Progenitor cell of endocrine pancreas (in vitro differentiated cells): ENCODE data around the gene LRRC3. TPM values are rescaled to one million over a fixed set of nuclear protein-coding genes. Genes with fewer than 3 reads are reported as not detected.

Experiments
- DNase-seq: peaks from one replicate; pipeline ENCODE4 v3.0.0; 2021; ENCODE audit warnings: low spot score; ENCODE audit not compliant: unreplicated experiment
- H3K27ac Mint-ChIP-seq: 2 replicates; pipeline ENCODE4 v1.8.0; 2021; ENCODE audit warnings: mild to moderate bottlenecking, moderate library complexity, mixed read lengths
- H3K27me3 Mint-ChIP-seq: 2 replicates; pipeline ENCODE4 v1.8.0; 2021; ENCODE audit warnings: mixed read lengths
- H3K36me3 Mint-ChIP-seq: 2 replicates; pipeline ENCODE4 v1.8.0; 2022; ENCODE audit warnings: mixed read lengths; ENCODE audit not compliant: insufficient read depth
- H3K4me1 Mint-ChIP-seq: 2 replicates; pipeline ENCODE4 v1.8.0; 2021; ENCODE audit warnings: low read depth, mixed read lengths
- H3K4me3 Mint-ChIP-seq: 2 replicates; pipeline ENCODE4 v1.8.0; 2021; ENCODE audit warnings: low read depth, mild to moderate bottlenecking, moderate library complexity, mixed read lengths
- H3K9me3 Mint-ChIP-seq: 2 replicates; pipeline ENCODE4 v1.8.0; 2021; ENCODE audit warnings: low read depth, mixed read lengths
- total RNA-seq: library from RNA; stranded (reverse); gene quantifications from 2 replicates; pipeline ENCODE4 v1.2.1, GENCODE V29; 2021
- TF ChIP-seq, protein P1 (sequence below): fragments of 200-600 bp; sonication (generic); IDR thresholded peaks from one replicate; pipeline ENCODE4 v1.5.0; 2021; ENCODE audit warnings: antibody characterized with exemption, mild to moderate bottlenecking; ENCODE audit not compliant: unreplicated experiment

The LRRC3 gene
- total RNA-seq, 1 donor from 2014 or later: 5.1 TPM

DNA sequence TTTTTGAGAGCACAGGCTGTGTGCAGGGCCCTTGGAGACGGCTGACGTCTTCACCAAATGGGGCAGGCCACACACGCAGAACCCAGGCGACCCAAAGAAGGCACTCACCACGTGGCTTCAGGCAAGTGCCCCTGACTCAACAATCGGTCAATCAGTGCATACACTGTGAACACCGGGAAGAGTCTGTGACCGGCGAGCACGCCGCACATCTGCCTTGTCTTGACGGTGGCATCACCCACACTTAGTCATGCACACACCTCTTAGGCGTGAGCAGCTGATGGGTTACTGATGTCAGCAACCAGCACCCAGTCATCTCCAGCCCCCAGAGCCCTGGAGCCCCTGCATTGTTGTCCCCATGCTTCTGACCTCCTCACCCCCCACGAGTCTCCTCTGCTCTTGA, 4.9 kb upstream of the LRRC3 start:
- no peak for DNase-seq
- Mint-ChIP-seq H3K9me3 (peaks cover 14% of the 10 kb centered on the region), H3K27ac (no peak overlapping the region), H3K36me3 (no peaks in the 10 kb centered on the region), H3K4me3 (no peak overlapping the region), H3K27me3 (peaks cover 23% of the 10 kb centered on the region), H3K4me1 (no peaks in the 10 kb centered on the region)
- TF ChIP-seq, protein P1, sequence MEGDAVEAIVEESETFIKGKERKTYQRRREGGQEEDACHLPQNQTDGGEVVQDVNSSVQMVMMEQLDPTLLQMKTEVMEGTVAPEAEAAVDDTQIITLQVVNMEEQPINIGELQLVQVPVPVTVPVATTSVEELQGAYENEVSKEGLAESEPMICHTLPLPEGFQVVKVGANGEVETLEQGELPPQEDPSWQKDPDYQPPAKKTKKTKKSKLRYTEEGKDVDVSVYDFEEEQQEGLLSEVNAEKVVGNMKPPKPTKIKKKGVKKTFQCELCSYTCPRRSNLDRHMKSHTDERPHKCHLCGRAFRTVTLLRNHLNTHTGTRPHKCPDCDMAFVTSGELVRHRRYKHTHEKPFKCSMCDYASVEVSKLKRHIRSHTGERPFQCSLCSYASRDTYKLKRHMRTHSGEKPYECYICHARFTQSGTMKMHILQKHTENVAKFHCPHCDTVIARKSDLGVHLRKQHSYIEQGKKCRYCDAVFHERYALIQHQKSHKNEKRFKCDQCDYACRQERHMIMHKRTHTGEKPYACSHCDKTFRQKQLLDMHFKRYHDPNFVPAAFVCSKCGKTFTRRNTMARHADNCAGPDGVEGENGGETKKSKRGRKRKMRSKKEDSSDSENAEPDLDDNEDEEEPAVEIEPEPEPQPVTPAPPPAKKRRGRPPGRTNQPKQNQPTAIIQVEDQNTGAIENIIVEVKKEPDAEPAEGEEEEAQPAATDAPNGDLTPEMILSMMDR: no peak

DNA sequence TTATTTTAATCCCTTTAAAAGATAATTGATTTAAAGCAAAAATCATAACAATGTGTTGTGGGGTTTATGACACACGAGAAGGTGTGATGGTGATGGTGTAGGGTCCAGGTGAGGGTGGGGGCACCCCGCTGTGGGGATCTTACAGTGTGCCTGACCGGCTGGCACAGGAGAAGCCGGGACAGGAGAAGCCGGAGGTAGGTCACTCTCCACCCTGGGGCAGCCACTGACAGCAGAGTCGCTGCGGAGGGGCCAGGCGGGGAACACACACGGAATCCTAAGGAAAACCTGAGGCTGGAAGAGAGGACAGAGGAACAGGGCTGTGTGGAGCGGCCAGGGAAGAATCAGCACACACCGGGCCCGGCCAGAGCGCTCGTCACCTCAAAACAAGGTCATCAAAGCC, 4.3 kb upstream of the LRRC3 start:
- Mint-ChIP-seq H3K4me3 (no peak overlapping the region), H3K27ac (no peak overlapping the region)

DNA sequence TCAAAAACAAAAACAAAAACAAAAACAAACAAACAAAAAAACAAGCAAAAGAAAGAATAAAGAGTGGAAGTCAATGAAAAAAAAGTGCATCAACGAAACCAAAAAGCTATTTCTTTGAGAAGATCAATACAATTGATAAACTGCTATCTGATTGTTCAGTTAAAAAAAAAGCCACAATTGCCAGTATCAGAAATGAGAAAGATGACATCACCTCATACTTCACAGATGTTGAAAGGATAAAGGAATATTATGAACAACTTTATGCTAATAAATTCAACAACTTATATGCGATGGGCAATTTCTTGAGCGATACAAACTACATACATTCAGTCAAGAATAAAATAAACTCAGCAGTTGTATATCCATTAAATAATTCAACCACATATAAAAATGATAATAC, 2.2 kb upstream of the LRRC3 start:
- Mint-ChIP-seq H3K4me1 (no peaks in the 10 kb centered on the region), H3K36me3 (no peaks in the 10 kb centered on the region), H3K9me3 (peaks cover 14% of the 10 kb centered on the region), H3K27ac (no peak overlapping the region), H3K4me3 (no peak overlapping the region), H3K27me3 (peaks cover 23% of the 10 kb centered on the region)
- DNase-seq: no peak
- TF ChIP-seq, protein P1: no peak

More for the DNA sequence above, 4.3 kb upstream of the LRRC3 start:
- DNase-seq: no peak
- Mint-ChIP-seq H3K9me3 (peaks cover 14% of the 10 kb centered on the region), H3K36me3 (no peaks in the 10 kb centered on the region), H3K4me1 (no peaks in the 10 kb centered on the region), H3K27me3 (peaks cover 23% of the 10 kb centered on the region)
- TF ChIP-seq, protein P1: no peak

DNA sequence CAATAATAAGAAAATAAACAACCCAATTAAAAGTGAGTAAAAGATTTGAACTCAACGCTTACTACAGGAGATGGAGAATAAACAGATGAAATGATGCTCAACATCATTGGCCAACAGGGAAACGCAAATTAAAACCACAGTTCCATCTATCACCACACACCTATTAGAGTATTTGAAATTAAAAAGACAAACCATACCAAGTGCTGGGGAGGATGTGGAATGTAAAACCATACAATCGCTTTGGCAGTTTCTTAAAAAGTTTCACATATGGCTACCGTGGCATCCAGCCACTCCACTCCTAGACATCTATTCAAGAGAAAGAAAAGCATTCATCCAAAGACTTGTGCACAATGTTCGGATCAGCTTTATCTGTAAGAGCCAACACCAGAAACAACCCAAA, 1.3 kb upstream of the LRRC3 start:
- TF ChIP-seq, protein P1: no peak
- peak overlapping the region; percentile 55 for H3K4me3 Mint-ChIP-seq
- H3K27me3 Mint-ChIP-seq: peaks cover 21% of the 10 kb centered on the region
- no peaks in the 10 kb centered on the region for H3K4me1 Mint-ChIP-seq
- H3K9me3 Mint-ChIP-seq: peaks cover 14% of the 10 kb centered on the region
- no peaks in the 10 kb centered on the region for H3K36me3 Mint-ChIP-seq
- DNase-seq: no peak
- no peak overlapping the region for H3K27ac Mint-ChIP-seq

DNA sequence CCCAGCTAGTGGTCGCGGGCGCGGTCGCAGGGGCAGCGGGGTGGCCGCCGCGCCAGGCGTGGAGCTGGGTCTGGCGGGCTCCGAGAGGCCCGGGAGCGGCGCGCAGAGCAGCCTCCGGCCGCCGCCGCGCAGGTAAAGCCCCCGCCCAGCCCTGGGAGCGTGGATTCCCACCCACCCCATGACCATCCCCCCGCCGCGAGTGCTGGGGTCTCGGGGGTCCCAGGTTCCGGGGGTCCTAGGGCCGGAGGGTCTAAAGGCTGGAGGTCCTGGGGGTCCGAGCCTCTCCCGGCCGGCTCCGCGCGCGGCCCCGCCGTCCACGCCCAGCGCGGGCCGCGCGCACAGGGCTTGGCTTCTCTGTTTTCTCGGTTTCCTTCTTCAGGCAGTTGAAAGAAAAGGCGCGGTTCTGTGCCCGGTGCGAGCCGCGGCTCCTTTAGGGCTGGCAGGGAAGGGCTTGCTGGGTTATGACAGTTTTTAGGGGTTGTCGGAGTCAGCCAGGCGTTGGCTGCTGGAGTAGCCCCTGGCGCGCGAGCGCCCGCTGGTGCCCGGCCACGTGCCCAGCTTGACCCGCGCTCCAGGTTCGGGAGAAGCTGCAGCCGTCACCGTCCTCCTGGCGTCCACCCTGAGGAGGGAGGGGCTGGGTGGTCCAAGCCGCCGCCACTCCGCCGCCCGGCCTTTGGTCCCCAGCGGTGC, 359 bp downstream of the LRRC3 start:
- peaks cover 14% of the 10 kb centered on the region for H3K9me3 Mint-ChIP-seq
- no peak overlapping the region for H3K27ac Mint-ChIP-seq
- DNase-seq: no peak
- H3K4me3 Mint-ChIP-seq: peak overlapping the region; percentile 72
- no peaks in the 10 kb centered on the region for H3K4me1 Mint-ChIP-seq
- TF ChIP-seq, protein P1: peak; percentile 13
- H3K27me3 Mint-ChIP-seq: peaks cover 16% of the 10 kb centered on the region
- no peaks in the 10 kb centered on the region for H3K36me3 Mint-ChIP-seq
